Keratinocyte (primary cell): ENCODE measurements around the gene KLF7. TPM values are rescaled to one million over a fixed set of nuclear protein-coding genes. Genes with fewer than 3 reads are reported as not detected.

Source experiments
- DNase-seq: peaks from one replicate; pipeline ENCODE4 v3.0.0-alpha.2; 2011; ENCODE audit warnings: low read depth, missing footprints, low spot score
- FAIRE-seq: peaks from 2 replicates; lab custom pipeline; 2011; peaks lifted over from hg19 to GRCh38; lab: Jason Lieb, UNC
- H2AFZ ChIP-seq: 2 replicates; pipeline ENCODE4 v1.6.0; 2012; ENCODE audit warnings: low read length, control low read depth, inconsistent platforms; ENCODE audit not compliant: control insufficient read depth
- H3K27ac ChIP-seq: 2 replicates; pipeline ENCODE4 v1.5.1; 2011; ENCODE audit warnings: low read length; ENCODE audit not compliant: control insufficient read depth, insufficient read depth
- H3K27me3 ChIP-seq: 3 replicates; pipeline ENCODE4 v1.6.0; 2011; ENCODE audit warnings: low read length; ENCODE audit not compliant: control insufficient read depth, insufficient read depth; ENCODE audit errors: extremely low read depth
- H3K36me3 ChIP-seq, 2 experiments: 2 replicates in 1 of 2; 3 replicates in 1 of 2; pipeline ENCODE4 v1.5.1; 2011; ENCODE audit warnings: low read length in 2 of 2, mild to moderate bottlenecking in 1 of 2; ENCODE audit not compliant: control insufficient read depth in 2 of 2, insufficient read depth in 2 of 2; ENCODE audit errors: extremely low read depth in 1 of 2
- H3K4me1 ChIP-seq: 3 replicates; pipeline ENCODE4 v1.5.1; 2011; ENCODE audit warnings: low read length; ENCODE audit not compliant: control insufficient read depth, insufficient read depth; ENCODE audit errors: extremely low read depth
- H3K4me2 ChIP-seq: 3 replicates; pipeline ENCODE4 v1.6.0; 2011; ENCODE audit warnings: low read depth, low read length; ENCODE audit not compliant: control insufficient read depth, insufficient read depth; ENCODE audit errors: extremely low read depth
- H3K4me3 ChIP-seq, 3 experiments: fragments of 200-600 bp in 1 of 3; sonication (generic) in 1 of 3; 2 replicates in 2 of 3; 3 replicates in 1 of 3; pipeline ENCODE4 v1.5.1; 2011 to 2016; ENCODE audit warnings: low read length in 3 of 3, mild to moderate bottlenecking in 3 of 3, control low read depth in 2 of 3, inconsistent platforms in 1 of 3, low read depth in 1 of 3, mixed read lengths in 1 of 3, mixed run types in 1 of 3, moderate library complexity in 1 of 3; ENCODE audit not compliant: control insufficient read depth in 2 of 3, insufficient read depth in 2 of 3; ENCODE audit errors: extremely low read depth in 1 of 3
- H3K79me2 ChIP-seq: 2 replicates; pipeline ENCODE4 v1.6.0; 2012; ENCODE audit warnings: low read length; ENCODE audit not compliant: control insufficient read depth, insufficient read depth
- H3K9ac ChIP-seq: 3 replicates; pipeline ENCODE4 v1.6.0; 2011; ENCODE audit warnings: low read length; ENCODE audit not compliant: control insufficient read depth, insufficient read depth; ENCODE audit errors: extremely low read depth
- H3K9me1 ChIP-seq: 3 replicates; pipeline ENCODE4 v1.6.0; 2011; ENCODE audit warnings: low read length; ENCODE audit not compliant: control insufficient read depth, insufficient read depth; ENCODE audit errors: extremely low read depth
- H3K9me3 ChIP-seq: 2 replicates; pipeline ENCODE4 v1.5.1; 2012; ENCODE audit warnings: low read depth, low read length; ENCODE audit not compliant: control insufficient read depth
- H4K20me1 ChIP-seq: 3 replicates; pipeline ENCODE4 v1.6.0; 2011; ENCODE audit warnings: low read length; ENCODE audit not compliant: control insufficient read depth, insufficient read depth; ENCODE audit errors: extremely low read depth
- EZH2 ChIP-seq: IDR thresholded peaks from one replicate; pipeline ENCODE4 v1.6.1; 2012; ENCODE audit warnings: inconsistent platforms, mild to moderate bottlenecking, low read length, moderate library complexity
- dilution Hi-C: fragments of 300-500 bp; cut with MboI; formaldehyde crosslinking; loops from one replicate; pipeline ENCODE4 v1.7.0; 2020; ENCODE audit warnings: low sequenced_read_pairs; ENCODE audit not compliant: extremely low pct_ligation_motif_present
- polyA plus RNA-seq, 5 experiments: library from polyadenylated mRNA; depleted of rRNA in 3 of 5; stranded (reverse) in 3 of 5; stranded (forward) in 1 of 5; unstranded in 1 of 5; fragments of >200 nt; gene quantifications; 1 replicate in 1 of 5; 2 replicates in 3 of 5; 3 replicates in 1 of 5; pipeline versions ENCODE4 v1.2.1 to v1.2.3, GENCODE V29; 2011 to 2012; ENCODE audit warnings: missing spikeins in 2 of 5, low read depth in 1 of 5, low replicate concordance in 1 of 5
- TF ChIP-seq, protein P1 (sequence below), 3 experiments: IDR thresholded peaks in 1 of 3; conservative IDR thresholded peaks in 1 of 3; optimal IDR thresholded peaks in 1 of 3; 2 replicates in 2 of 3; 3 replicates in 1 of 3; pipeline versions ENCODE3 to v1.5.1; 2011; ENCODE audit warnings: low read length in 3 of 3, mild to moderate bottlenecking in 3 of 3, moderate library complexity in 2 of 3, control low read depth in 1 of 3, inconsistent platforms in 1 of 3; ENCODE audit not compliant: insufficient read depth in 2 of 3; ENCODE audit errors: extremely low read depth in 1 of 3

Gene KLF7
- polyA plus RNA-seq, 1 donor (not counting 4 experiments of a cell fraction or from before 2014, with no cell fraction given) = 44.7 TPM

DNA sequence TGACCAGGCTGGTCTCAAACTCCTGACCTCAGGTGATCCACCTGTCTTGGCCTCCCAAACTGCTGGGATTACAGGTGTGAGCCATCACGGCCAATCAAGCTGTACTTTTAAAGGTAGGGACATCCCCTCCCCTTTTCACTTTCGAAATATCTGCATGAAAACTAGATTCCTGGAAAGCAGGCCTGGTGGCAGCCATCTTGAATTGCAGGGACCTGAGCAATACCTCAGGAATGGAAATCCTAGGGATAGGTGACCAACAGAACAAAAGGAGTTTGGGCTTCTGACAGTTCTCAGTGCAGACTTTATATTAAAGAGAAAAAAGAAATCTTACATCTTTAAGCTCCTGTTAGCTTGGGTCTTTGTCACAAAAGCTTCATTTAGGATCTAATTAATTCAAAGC is 62.6 kb downstream of the KLF7 start:
- H3K4me2 ChIP-seq = no peak overlapping the region
- H2AFZ ChIP-seq = no peak overlapping the region
- no peaks in the 10 kb centered on the region for H3K9me1 ChIP-seq
- H3K79me2 ChIP-seq = peaks cover 91% of the 10 kb centered on the region
- H3K4me1 ChIP-seq = no peaks in the 10 kb centered on the region
- peaks cover 25 to 40% of the 10 kb centered on the region in 2 experiments for H3K36me3 ChIP-seq
- H3K4me3 ChIP-seq = no peak overlapping the region
- dilution Hi-C loops = no loop called here
- no peak for TF ChIP-seq EZH2
- TF ChIP-seq, protein P1, sequence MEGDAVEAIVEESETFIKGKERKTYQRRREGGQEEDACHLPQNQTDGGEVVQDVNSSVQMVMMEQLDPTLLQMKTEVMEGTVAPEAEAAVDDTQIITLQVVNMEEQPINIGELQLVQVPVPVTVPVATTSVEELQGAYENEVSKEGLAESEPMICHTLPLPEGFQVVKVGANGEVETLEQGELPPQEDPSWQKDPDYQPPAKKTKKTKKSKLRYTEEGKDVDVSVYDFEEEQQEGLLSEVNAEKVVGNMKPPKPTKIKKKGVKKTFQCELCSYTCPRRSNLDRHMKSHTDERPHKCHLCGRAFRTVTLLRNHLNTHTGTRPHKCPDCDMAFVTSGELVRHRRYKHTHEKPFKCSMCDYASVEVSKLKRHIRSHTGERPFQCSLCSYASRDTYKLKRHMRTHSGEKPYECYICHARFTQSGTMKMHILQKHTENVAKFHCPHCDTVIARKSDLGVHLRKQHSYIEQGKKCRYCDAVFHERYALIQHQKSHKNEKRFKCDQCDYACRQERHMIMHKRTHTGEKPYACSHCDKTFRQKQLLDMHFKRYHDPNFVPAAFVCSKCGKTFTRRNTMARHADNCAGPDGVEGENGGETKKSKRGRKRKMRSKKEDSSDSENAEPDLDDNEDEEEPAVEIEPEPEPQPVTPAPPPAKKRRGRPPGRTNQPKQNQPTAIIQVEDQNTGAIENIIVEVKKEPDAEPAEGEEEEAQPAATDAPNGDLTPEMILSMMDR (optimal IDR thresholded peaks at IDR 0.05 in 1 of 3, IDR thresholded peaks at IDR 0.05 in 1 of 3, conservative IDR thresholded peaks at IDR 0.05 in 1 of 3; ENCODE audit: extremely low read depth in 1 of 3, insufficient read depth in 2 of 3, low read length in 3 of 3) = no peak
- no peaks in the 10 kb centered on the region for H3K9me3 ChIP-seq
- H4K20me1 ChIP-seq = no peaks in the 10 kb centered on the region
- no peak overlapping the region for H3K27ac ChIP-seq
- no peaks in the 10 kb centered on the region for H3K27me3 ChIP-seq
- no peak for DNase-seq
- no peak for FAIRE-seq
- no peak overlapping the region for H3K9ac ChIP-seq

DNA sequence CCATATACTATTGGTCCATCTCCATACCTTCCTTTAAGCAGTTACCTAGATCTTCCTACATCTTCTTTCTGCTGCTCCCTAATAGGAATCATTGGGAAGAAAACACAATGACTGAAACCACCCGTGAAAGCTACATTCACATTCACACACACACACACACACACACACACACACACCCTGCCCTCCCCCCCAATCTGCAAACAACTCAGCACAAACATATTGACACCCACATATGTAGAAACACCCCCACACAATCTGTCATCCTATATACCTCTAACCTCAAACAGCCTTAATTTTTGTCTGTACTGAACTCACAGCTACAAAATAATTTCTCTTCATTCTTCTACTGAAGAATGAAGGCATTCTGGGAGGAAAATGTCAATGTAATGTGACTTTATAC is 63.8 kb downstream of the KLF7 start:
- Histone ChIP-seq H3K4me1 (no peaks in the 10 kb centered on the region), H3K4me2 (no peak overlapping the region), H3K36me3 (peaks cover 23 to 32% of the 10 kb centered on the region in 2 experiments), H3K9me1 (no peaks in the 10 kb centered on the region), H3K27ac (no peak overlapping the region), H4K20me1 (peaks cover 2% of the 10 kb centered on the region), H3K9ac (no peak overlapping the region), H2AFZ (no peak overlapping the region), H3K27me3 (no peaks in the 10 kb centered on the region), H3K79me2 (peaks cover 89% of the 10 kb centered on the region), H3K9me3 (no peaks in the 10 kb centered on the region), H3K4me3 (no peak overlapping the region)
- no peak for FAIRE-seq
- dilution Hi-C loops = no loop called here
- TF ChIP-seq, protein P1 (optimal IDR thresholded peaks at IDR 0.05 in 1 of 3, IDR thresholded peaks at IDR 0.05 in 1 of 3, conservative IDR thresholded peaks at IDR 0.05 in 1 of 3; ENCODE audit: extremely low read depth in 1 of 3, insufficient read depth in 2 of 3, low read length in 3 of 3) = no peak
- no peak for TF ChIP-seq EZH2
- no peak for DNase-seq
